DND-41 (cell line): ENCODE results near the gene CASQ2.

ENCODE experiments used
- ATAC-seq: fragments of 200-7000 bp; cut with Tn5 transposase; 3 replicates; pipeline ENCODE4 v1.9.1; 2021; ENCODE audit warnings: low read depth; ENCODE audit not compliant: insufficient read depth
- DNase-seq: peaks from one replicate; pipeline ENCODE4 v3.0.0-alpha.2; 2020
- H2AFZ ChIP-seq: 2 replicates; pipeline ENCODE4 v1.6.0; 2012; ENCODE audit warnings: low read depth, low read length
- H3K27ac ChIP-seq: 2 replicates; pipeline ENCODE4 v1.5.1; 2012; ENCODE audit warnings: low read length, inconsistent platforms
- H3K27me3 ChIP-seq: fragments of 200-600 bp; sonication (generic); 2 replicates; pipeline ENCODE4 v1.6.0; 2012; ENCODE audit warnings: low read length, mild to moderate bottlenecking, inconsistent platforms; ENCODE audit not compliant: insufficient read depth, poor library complexity
- H3K36me3 ChIP-seq: 2 replicates; pipeline ENCODE4 v1.5.1; 2012; ENCODE audit warnings: low read length, inconsistent platforms; ENCODE audit not compliant: insufficient read depth
- H3K4me1 ChIP-seq: 2 replicates; pipeline ENCODE4 v1.5.1; 2012; ENCODE audit warnings: mild to moderate bottlenecking, low read length; ENCODE audit not compliant: insufficient read depth
- H3K4me2 ChIP-seq: 2 replicates; pipeline ENCODE4 v1.6.0; 2012; ENCODE audit warnings: mild to moderate bottlenecking, moderate library complexity, low read length, inconsistent platforms; ENCODE audit not compliant: insufficient read depth
- H3K4me3 ChIP-seq, 2 experiments: fragments of 200-600 bp in 1 of 2; shearing (Covaris generic) in 1 of 2; 2 replicates each; pipeline ENCODE4 v1.5.1; 2012 to 2016; ENCODE audit warnings: inconsistent platforms in 2 of 2, low read length in 2 of 2, mild to moderate bottlenecking in 2 of 2, low read depth in 1 of 2, moderate library complexity in 1 of 2
- H3K79me2 ChIP-seq: 2 replicates; pipeline ENCODE4 v1.6.0; 2012; ENCODE audit warnings: low read length, inconsistent platforms; ENCODE audit not compliant: insufficient read depth
- H3K9ac ChIP-seq: 2 replicates; pipeline ENCODE4 v1.6.0; 2012; ENCODE audit warnings: low read depth, mild to moderate bottlenecking, inconsistent platforms, low read length, moderate library complexity
- H3K9me3 ChIP-seq: 2 replicates; pipeline ENCODE4 v1.5.1; 2012; ENCODE audit warnings: low read length, moderate library complexity, mild to moderate bottlenecking, inconsistent platforms; ENCODE audit not compliant: insufficient read depth, severe bottlenecking
- H4K20me1 ChIP-seq: 2 replicates; pipeline ENCODE4 v1.6.0; 2012; ENCODE audit warnings: low read length; ENCODE audit not compliant: insufficient read depth
- EZH2 ChIP-seq: IDR thresholded peaks from 3 replicates; pipeline ENCODE4 v1.6.1; 2012; ENCODE audit warnings: borderline replicate concordance, low read depth, mild to moderate bottlenecking, moderate library complexity, low read length, inconsistent platforms; ENCODE audit not compliant: severe bottlenecking
- TF ChIP-seq, protein P1 (sequence below): IDR thresholded peaks from 2 replicates; pipeline ENCODE4 v1.5.1; 2012; ENCODE audit warnings: borderline replicate concordance, low read length, moderate library complexity, mild to moderate bottlenecking; ENCODE audit not compliant: poor library complexity, severe bottlenecking; ENCODE audit errors: extremely low read depth

Gene CASQ2

DNA sequence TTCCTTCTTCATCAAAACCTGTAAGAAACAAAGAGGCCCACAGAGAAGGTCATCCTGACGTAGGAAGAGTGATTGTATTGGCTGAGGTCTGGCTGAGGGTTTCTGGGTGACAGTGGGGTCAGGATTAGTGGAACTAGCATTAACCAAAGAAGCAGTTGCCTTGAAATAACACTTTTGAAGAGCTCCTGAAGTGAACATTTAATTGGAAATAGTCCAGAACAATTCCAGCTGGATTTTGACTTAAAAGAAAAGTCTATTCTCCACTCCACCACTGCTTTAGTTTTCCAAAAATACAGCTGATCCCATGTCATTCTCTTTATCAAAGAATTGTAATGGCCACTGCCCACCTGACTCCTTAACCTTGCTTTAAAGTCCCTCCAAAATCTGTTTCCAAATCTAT lies 27.7 kb downstream of the CASQ2 start:
- Histone ChIP-seq H3K9ac (no peak overlapping the region), H2AFZ (no peak overlapping the region), H3K4me3 (no peak overlapping the region), H4K20me1 (no peaks in the 10 kb centered on the region), H3K79me2 (no peaks in the 10 kb centered on the region), H3K4me1 (no peaks in the 10 kb centered on the region), H3K36me3 (no peaks in the 10 kb centered on the region), H3K27me3 (no peaks in the 10 kb centered on the region), H3K27ac (no peak overlapping the region), H3K9me3 (no peaks in the 10 kb centered on the region), H3K4me2 (no peak overlapping the region)
- ATAC-seq (no peak), DNase-seq (no peak)
- TF ChIP-seq, protein P1, sequence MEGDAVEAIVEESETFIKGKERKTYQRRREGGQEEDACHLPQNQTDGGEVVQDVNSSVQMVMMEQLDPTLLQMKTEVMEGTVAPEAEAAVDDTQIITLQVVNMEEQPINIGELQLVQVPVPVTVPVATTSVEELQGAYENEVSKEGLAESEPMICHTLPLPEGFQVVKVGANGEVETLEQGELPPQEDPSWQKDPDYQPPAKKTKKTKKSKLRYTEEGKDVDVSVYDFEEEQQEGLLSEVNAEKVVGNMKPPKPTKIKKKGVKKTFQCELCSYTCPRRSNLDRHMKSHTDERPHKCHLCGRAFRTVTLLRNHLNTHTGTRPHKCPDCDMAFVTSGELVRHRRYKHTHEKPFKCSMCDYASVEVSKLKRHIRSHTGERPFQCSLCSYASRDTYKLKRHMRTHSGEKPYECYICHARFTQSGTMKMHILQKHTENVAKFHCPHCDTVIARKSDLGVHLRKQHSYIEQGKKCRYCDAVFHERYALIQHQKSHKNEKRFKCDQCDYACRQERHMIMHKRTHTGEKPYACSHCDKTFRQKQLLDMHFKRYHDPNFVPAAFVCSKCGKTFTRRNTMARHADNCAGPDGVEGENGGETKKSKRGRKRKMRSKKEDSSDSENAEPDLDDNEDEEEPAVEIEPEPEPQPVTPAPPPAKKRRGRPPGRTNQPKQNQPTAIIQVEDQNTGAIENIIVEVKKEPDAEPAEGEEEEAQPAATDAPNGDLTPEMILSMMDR, result no peak
- TF ChIP-seq EZH2, result no peak

DNA sequence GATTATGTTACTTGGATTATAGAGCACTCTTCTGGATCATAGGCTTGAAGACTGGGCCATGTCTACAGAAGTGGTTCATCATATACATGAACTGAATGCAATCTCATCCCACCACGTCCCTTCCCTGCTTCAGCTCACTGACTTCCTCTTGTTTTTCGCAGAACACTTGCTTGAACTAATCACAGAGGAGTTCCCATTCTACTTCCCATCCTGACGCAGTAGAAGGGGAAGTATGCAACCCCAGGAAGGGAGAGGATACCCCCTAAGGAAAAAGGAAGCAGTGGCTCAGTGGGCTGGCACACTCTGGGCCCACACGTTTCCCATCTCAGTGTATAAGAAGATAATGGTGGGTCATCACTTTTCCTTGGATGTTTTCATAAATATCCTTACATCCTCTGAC lies 36.2 kb downstream of the CASQ2 start:
- Histone ChIP-seq H3K79me2 (no peaks in the 10 kb centered on the region), H4K20me1 (no peaks in the 10 kb centered on the region)
- TF ChIP-seq EZH2, result no peak
- TF ChIP-seq, protein P1, result no peak

GRCh38 chr1:115729756-115730155 lies 38.8 kb downstream of the CASQ2 start:
- Histone ChIP-seq H3K27me3 (no peaks in the 10 kb centered on the region), H3K36me3 (no peaks in the 10 kb centered on the region), H3K9me3 (no peaks in the 10 kb centered on the region), H3K4me3 (no peak overlapping the region), H2AFZ (no peak overlapping the region), H3K9ac (no peak overlapping the region), H3K79me2 (no peaks in the 10 kb centered on the region), H4K20me1 (no peaks in the 10 kb centered on the region), H3K4me1 (no peaks in the 10 kb centered on the region), H3K4me2 (no peak overlapping the region), H3K27ac (no peak overlapping the region)
- no peak for DNase-seq
- no peak for TF ChIP-seq EZH2
- TF ChIP-seq, protein P1, result no peak
- no peak for ATAC-seq

More for the DNA sequence above, 36.2 kb downstream of the CASQ2 start:
- Histone ChIP-seq H3K4me2 (no peak overlapping the region), H3K9me3 (no peaks in the 10 kb centered on the region), H3K27me3 (no peaks in the 10 kb centered on the region), H3K4me1 (no peaks in the 10 kb centered on the region), H2AFZ (no peak overlapping the region), H3K27ac (no peak overlapping the region), H3K9ac (no peak overlapping the region), H3K36me3 (no peaks in the 10 kb centered on the region), H3K4me3 (no peak overlapping the region)
- ATAC-seq, result no peak
- DNase-seq, result no peak

- Histone ChIP-seq H3K9ac (no peak overlapping the region), H3K4me1 (no peaks in the 10 kb centered on the region), H3K9me3 (no peaks in the 10 kb centered on the region), H3K27ac (no peak overlapping the region), H3K4me2 (no peak overlapping the region), H4K20me1 (no peaks in the 10 kb centered on the region), H3K36me3 (no peaks in the 10 kb centered on the region), H3K4me3 (no peak overlapping the region), H3K27me3 (no peaks in the 10 kb centered on the region), H2AFZ (no peak overlapping the region), H3K79me2 (no peaks in the 10 kb centered on the region)
- ATAC-seq (no peak), DNase-seq (no peak)
- TF ChIP-seq EZH2, result no peak
- TF ChIP-seq, protein P1, result no peak
Observed at GRCh38 chr1:115728341-115728740, 40.2 kb downstream of the CASQ2 start.
